Memory B cell (primary cell): ENCODE measurements around the gene SMIM45.

Experiments
- ATAC-seq: fragments of 150-1000 bp; cut with Tn5 transposase; 2 replicates; pipeline ENCODE4 v1.10.0; 2021; ENCODE audit warnings: low read depth, mild to moderate bottlenecking, moderate library complexity
- DNase-seq, 2 donors: peaks; one replicate each; pipeline ENCODE4 v3.0.0; 2022; ENCODE audit warnings: low spot score in 2 of 2
- H3K27ac Mint-ChIP-seq: one replicate; pipeline ENCODE4 v1.8.0; 2022; ENCODE audit warnings: mild to moderate bottlenecking, moderate library complexity, mixed read lengths
- H3K27me3 Mint-ChIP-seq: one replicate; pipeline ENCODE4 v1.8.0; 2022; ENCODE audit warnings: mixed read lengths
- H3K36me3 Mint-ChIP-seq: one replicate; pipeline ENCODE4 v1.8.0; 2022; ENCODE audit warnings: mild to moderate bottlenecking, mixed read lengths
- H3K4me1 Mint-ChIP-seq: one replicate; pipeline ENCODE4 v1.8.0; 2022; ENCODE audit warnings: mixed read lengths
- H3K4me3 Mint-ChIP-seq: one replicate; pipeline ENCODE4 v1.8.0; 2022; ENCODE audit warnings: mild to moderate bottlenecking, moderate library complexity, mixed read lengths
- H3K9me3 Mint-ChIP-seq: one replicate; pipeline ENCODE4 v1.8.0; 2022; ENCODE audit warnings: mixed read lengths

Gene SMIM45

GRCh38 chr22:41951898-41952474 is at the start of gene SMIM45:
TSS of gene SMIM45 (plus strand) at chr22:41952150.
- DNase-seq (peak in 1 of 2 donors; percentile 64), ATAC-seq (peak; percentile 89)
- Mint-ChIP-seq H3K9me3 (no peaks in the 10 kb centered on the region), H3K4me3 (peak within 1 kb of the TSS; percentile 54), H3K4me1 (peaks cover 33% of the 10 kb centered on the region), H3K27me3 (peaks cover 2% of the 10 kb centered on the region), H3K36me3 (no peaks in the 10 kb centered on the region), H3K27ac (peak within 1 kb of the TSS; percentile 75)

GRCh38 chr22:41902932-41903421 is 49.0 kb upstream of the SMIM45 start:
- peaks cover 14% of the 10 kb centered on the region for H3K36me3 Mint-ChIP-seq

GRCh38 chr22:41904450-41905410 is 47.2 kb upstream of the SMIM45 start:
- no peaks in the 10 kb centered on the region for H3K27me3 Mint-ChIP-seq
- no peak overlapping the region for H3K4me3 Mint-ChIP-seq
- DNase-seq (peak in 1 of 2 donors; percentile 19), ATAC-seq (no peak)
- no peaks in the 10 kb centered on the region for H3K9me3 Mint-ChIP-seq
- H3K4me1 Mint-ChIP-seq, result peaks cover 15% of the 10 kb centered on the region
- peaks cover 12% of the 10 kb centered on the region for H3K36me3 Mint-ChIP-seq
- peak overlapping the region; percentile 14 for H3K27ac Mint-ChIP-seq

More at GRCh38 chr22:41902932-41903421, 49.0 kb upstream of the SMIM45 start:
- no peak overlapping the region for H3K27ac Mint-ChIP-seq
- no peaks in the 10 kb centered on the region for H3K27me3 Mint-ChIP-seq
- no peaks in the 10 kb centered on the region for H3K9me3 Mint-ChIP-seq
- H3K4me1 Mint-ChIP-seq, result peaks cover 3% of the 10 kb centered on the region
- DNase-seq (no peak), ATAC-seq (no peak)
- no peak overlapping the region for H3K4me3 Mint-ChIP-seq

GRCh38 chr22:41905411-41906202 is 46.3 kb upstream of the SMIM45 start:
- DNase-seq (no peak), ATAC-seq (no peak)
- peak overlapping the region; percentile 87 for H3K27ac Mint-ChIP-seq
- H3K27me3 Mint-ChIP-seq, result no peaks in the 10 kb centered on the region
- no peaks in the 10 kb centered on the region for H3K9me3 Mint-ChIP-seq
- peaks cover 15% of the 10 kb centered on the region for H3K4me1 Mint-ChIP-seq
- peaks cover 12% of the 10 kb centered on the region for H3K36me3 Mint-ChIP-seq
- no peak overlapping the region for H3K4me3 Mint-ChIP-seq

- Mint-ChIP-seq H3K36me3 (peaks cover 12% of the 10 kb centered on the region), H3K4me3 (no peak overlapping the region), H3K27ac (peak overlapping the region; percentile 41), H3K27me3 (peaks cover 3% of the 10 kb centered on the region), H3K9me3 (no peaks in the 10 kb centered on the region), H3K4me1 (peaks cover 20% of the 10 kb centered on the region)
- ATAC-seq (no peak), DNase-seq (no peak)
Measured at GRCh38 chr22:41906822-41907221, 45.1 kb upstream of the SMIM45 start.

- Mint-ChIP-seq H3K4me3 (no peak overlapping the region), H3K27ac (peak overlapping the region; percentile 90), H3K9me3 (no peaks in the 10 kb centered on the region), H3K36me3 (peaks cover 12% of the 10 kb centered on the region), H3K27me3 (peaks cover 5% of the 10 kb centered on the region), H3K4me1 (peaks cover 23% of the 10 kb centered on the region)
- DNase-seq (no peak), ATAC-seq (no peak)
Measured at GRCh38 chr22:41907436-41908401, 44.2 kb upstream of the SMIM45 start.

- DNase-seq, result peak in 1 of 2 donors; percentile 33
- H3K27ac Mint-ChIP-seq, result peak overlapping the region; percentile 90
- H3K27me3 Mint-ChIP-seq, result peaks cover 10% of the 10 kb centered on the region
- no peaks in the 10 kb centered on the region for H3K9me3 Mint-ChIP-seq
- peaks cover 12% of the 10 kb centered on the region for H3K36me3 Mint-ChIP-seq
- H3K4me1 Mint-ChIP-seq, result peaks cover 31% of the 10 kb centered on the region
- peak; percentile 25 for ATAC-seq
- peak overlapping the region; percentile 58 for H3K4me3 Mint-ChIP-seq
Measured at GRCh38 chr22:41908411-41909309, 43.3 kb upstream of the SMIM45 start.

GRCh38 chr22:41909310-41910049 is 42.5 kb upstream of the SMIM45 start:
- ATAC-seq (no peak), DNase-seq (peak in 1 of 2 donors; percentile 50)
- peaks cover 10% of the 10 kb centered on the region for H3K27me3 Mint-ChIP-seq
- peaks cover 8% of the 10 kb centered on the region for H3K36me3 Mint-ChIP-seq
- no peaks in the 10 kb centered on the region for H3K9me3 Mint-ChIP-seq
- peak overlapping the region; percentile 90 for H3K27ac Mint-ChIP-seq
- H3K4me3 Mint-ChIP-seq, result peak overlapping the region; percentile 70
- peaks cover 31% of the 10 kb centered on the region for H3K4me1 Mint-ChIP-seq

GRCh38 chr22:41910050-41911000 is 41.6 kb upstream of the SMIM45 start:
- DNase-seq, result peak in 1 of 2 donors; percentile 66
- peak overlapping the region; percentile 86 for H3K27ac Mint-ChIP-seq

GRCh38 chr22:41911001-41911611 is 40.8 kb upstream of the SMIM45 start:
- DNase-seq (peak in 1 of 2 donors; percentile 64), ATAC-seq (peak; percentile 29)
- peaks cover 10% of the 10 kb centered on the region for H3K27me3 Mint-ChIP-seq
- H3K27ac Mint-ChIP-seq, result peak overlapping the region; percentile 86
- H3K36me3 Mint-ChIP-seq, result peaks cover 3% of the 10 kb centered on the region
- no peaks in the 10 kb centered on the region for H3K9me3 Mint-ChIP-seq
- H3K4me1 Mint-ChIP-seq, result peaks cover 36% of the 10 kb centered on the region
- peak overlapping the region; percentile 84 for H3K4me3 Mint-ChIP-seq

More at GRCh38 chr22:41910050-41911000, 41.6 kb upstream of the SMIM45 start:
- H3K4me3 Mint-ChIP-seq, result peak overlapping the region; percentile 70
- H3K36me3 Mint-ChIP-seq, result peaks cover 8% of the 10 kb centered on the region
- H3K4me1 Mint-ChIP-seq, result peaks cover 31% of the 10 kb centered on the region
- H3K27me3 Mint-ChIP-seq, result peaks cover 10% of the 10 kb centered on the region
- H3K9me3 Mint-ChIP-seq, result no peaks in the 10 kb centered on the region
- ATAC-seq, result peak; percentile 19
